SKM-1 treated with dmso at 0.1 percent for 144 hours (cell line): Measurements from ENCODE around the gene HTT-AS.

Experiments used
- DNase-seq: peaks from one replicate; lab custom pipeline; 2025; ENCODE audit not compliant: unreplicated experiment; lab: John Stamatoyannopoulos, UW

Gene HTT-AS

GRCh38 chr4:3091464-3091863 is 17.1 kb upstream of the HTT-AS start:
- no peak for DNase-seq

DNA sequence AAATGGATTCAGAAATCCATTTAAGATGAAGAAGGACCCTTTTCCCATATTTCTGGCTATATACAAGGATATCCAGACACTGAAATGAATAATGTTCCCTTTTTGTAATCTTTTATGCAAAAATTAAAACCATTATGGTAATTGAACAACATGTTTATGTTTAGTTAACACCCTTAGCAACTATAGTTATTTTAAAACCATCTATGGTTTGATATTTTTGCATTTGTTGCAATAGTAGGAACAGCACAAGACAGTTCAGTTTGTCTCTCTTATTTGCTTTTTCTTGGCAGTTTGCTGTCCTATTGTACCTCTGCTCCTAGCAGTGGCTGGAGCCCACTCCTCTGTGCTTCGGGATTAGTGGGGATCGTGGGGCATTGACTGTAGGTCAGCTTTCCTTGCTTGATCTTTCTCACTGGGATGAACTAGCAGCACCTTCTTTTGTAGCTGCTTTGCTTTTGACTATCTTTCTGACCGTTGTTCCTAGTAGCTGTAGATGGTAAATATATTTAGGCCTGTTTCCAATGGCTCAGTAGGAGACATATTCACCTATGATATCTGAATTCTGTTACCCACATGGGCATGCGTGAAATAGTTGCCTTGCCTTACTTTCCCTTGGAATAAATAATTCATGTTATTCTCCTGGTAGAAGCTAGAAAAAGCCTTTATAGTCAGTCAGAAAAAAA is 12.9 kb upstream of the HTT-AS start:
- DNase-seq, result no peak

GRCh38 chr4:3085948-3086670 is 11.8 kb upstream of the HTT-AS start:
- no peak for DNase-seq

GRCh38 chr4:3083732-3084131 is 9.4 kb upstream of the HTT-AS start:
- DNase-seq, result no peak

DNA sequence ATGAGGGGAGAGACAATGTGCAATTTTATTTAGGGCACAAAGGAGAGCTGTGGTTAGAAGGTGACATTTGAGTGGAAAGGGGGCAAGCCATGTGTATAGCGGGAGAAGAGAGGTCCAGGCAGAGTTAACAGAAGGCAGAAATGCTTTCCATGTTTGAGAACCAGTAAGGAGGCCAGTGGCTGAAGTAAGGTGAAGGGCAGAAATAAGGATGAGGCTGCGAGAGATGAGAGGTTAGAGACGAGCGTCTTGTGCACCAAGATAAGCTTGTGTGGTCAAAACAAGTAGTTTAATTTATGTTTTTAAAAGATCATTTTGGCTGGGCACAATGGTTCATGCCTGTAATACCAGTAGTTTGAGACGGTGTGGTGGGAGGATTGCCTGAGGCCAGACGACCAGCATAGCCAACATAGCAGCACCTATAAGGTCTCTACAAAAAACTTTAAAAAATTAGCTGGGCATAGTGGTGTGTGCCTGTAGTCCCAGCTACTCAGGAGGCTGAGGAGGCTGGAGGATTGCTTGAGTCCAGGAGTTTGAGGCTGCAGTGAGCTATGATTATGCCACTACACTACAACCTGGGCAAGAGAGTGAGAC is 8.7 kb upstream of the HTT-AS start:
- DNase-seq, result no peak

GRCh38 chr4:3079694-3080123 is 5.4 kb upstream of the HTT-AS start:
- no peak for DNase-seq

DNA sequence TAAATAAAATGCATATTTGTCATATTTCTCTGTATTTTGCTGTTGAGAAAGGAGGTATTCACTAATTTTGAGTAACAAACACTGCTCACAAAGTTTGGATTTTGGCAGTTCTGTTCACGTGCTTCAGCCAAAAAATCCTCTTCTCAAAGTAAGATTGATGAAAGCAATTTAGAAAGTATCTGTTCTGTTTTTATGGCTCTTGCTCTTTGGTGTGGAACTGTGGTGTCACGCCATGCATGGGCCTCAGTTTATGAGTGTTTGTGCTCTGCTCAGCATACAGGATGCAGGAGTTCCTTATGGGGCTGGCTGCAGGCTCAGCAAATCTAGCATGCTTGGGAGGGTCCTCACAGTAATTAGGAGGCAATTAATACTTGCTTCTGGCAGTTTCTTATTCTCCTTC is 3.5 kb upstream of the HTT-AS start:
- no peak for DNase-seq

DNA sequence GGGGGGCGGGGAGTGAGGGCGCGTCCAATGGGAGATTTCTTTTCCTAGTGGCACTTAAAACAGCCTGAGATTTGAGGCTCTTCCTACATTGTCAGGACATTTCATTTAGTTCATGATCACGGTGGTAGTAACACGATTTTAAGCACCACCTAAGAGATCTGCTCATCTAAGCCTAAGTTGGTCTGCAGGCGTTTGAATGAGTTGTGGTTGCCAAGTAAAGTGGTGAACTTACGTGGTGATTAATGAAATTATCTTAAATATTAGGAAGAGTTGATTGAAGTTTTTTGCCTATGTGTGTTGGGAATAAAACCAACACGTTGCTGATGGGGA is 1.3 kb upstream of the HTT-AS start:
- no peak for DNase-seq

GRCh38 chr4:3074846-3075651 is 711 bp upstream of the HTT-AS start:
- peak; percentile 56 for DNase-seq

DNA sequence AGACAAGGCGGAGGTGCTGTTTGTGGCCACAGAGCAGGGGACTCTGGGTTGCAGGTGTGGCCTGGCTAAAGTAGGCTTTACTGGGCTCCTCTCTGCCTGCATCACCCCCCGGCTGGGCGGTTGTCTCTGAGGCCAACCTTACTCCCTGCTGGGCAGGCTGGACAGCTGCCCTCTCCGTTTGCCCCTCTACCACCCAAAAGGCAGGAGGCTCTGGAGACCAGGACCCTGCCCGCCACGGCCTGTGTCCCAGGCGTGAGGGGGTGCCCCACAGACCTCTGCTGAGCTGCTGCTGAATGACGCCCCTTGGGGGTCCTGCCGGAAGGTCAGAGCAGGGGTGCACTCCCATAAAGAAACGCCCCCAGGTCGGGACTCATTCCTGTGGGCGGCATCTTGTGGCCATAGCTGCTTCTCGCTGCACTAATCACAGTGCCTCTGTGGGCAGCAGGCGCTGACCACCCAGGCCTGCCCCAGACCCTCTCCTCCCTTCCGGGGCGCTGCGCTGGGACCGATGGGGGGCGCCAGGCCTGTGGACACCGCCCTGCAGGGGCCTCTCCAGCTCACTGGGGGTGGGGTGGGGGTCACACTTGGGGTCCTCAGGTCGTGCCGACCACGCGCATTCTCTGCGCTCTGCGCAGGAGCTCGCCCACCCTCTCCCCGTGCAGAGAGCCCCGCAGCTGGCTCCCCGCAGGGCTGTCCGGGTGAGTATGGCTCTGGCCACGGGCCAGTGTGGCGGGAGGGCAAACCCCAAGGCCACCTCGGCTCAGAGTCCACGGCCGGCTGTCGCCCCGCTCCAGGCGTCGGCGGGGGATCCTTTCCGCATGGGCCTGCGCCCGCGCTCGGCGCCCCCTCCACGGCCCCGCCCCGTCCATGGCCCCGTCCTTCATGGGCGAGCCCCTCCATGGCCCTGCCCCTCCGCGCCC is 920 bp downstream of the HTT-AS start:
- no peak for DNase-seq

DNA sequence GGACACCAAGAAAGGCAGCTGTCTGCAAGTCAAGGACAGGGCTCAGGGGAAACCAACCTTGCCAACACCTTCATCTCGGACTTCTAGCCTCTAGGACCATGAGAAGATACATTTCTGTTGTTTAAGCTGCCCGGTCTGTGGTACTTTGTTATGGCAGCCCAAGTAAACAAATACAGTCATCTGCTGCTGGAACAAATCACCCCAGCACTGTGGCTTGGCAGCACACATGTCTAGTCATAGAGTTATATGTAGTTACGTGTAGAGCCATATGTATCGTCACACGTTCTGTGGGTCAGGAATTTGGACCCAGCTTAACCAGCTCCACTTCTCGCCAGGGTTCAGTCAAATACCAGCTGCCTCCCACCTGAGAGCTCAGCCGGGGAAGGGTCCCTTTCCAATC is 2.5 kb downstream of the HTT-AS start:
- DNase-seq, result no peak

GRCh38 chr4:3070709-3071500 is 3.4 kb downstream of the HTT-AS start:
- DNase-seq, result no peak

DNA sequence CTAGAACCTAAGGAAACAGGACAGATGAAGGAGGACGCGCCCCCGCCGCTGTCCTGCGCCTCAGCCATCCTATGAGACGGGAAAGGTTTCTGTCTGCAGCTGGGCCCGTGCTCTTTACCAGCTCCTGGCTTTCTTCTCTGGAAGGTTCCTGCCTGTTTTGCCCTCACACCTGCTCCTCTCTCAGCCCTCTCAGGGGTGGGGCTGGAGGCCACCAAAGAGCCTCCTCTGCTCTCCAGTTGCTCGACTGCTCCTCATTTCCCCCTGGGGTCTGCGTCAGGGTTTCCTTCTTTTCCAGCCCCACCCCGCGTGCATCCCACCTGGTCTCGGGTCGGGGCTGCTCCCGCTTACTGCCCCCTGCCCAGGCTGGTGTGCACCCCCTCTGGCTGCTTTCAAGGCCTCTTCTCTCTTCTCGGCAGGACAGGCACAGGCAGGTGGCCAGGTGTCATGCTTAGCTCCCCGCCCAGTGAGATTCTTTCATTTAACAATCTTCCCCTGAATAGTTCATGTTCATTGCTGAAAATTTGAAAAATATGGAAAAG is 4.6 kb downstream of the HTT-AS start:
- no peak for DNase-seq

GRCh38 chr4:3067473-3068001 is 6.8 kb downstream of the HTT-AS start:
- DNase-seq, result no peak

- no peak for DNase-seq
Observed at GRCh38 chr4:3066836-3067400, 7.4 kb downstream of the HTT-AS start.

DNA sequence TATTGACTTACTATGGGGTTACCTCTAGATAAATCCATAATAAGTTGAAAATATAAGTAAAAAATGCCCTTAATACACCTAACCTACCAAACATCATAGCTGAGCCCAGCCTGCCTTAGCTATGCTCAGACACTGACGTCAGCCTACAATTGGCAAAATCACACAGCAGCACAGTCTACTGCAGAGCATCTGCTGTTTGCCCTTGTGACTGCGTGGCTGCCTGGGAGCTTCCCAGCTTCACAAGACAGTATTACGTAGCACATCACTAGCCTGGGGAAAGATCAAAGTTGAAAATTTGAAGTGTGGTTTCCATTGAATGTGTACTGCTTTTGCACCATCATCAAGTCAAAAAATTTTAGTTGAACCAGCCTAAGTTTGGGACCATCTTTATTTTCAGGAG is 8.8 kb downstream of the HTT-AS start:
- no peak for DNase-seq

DNA sequence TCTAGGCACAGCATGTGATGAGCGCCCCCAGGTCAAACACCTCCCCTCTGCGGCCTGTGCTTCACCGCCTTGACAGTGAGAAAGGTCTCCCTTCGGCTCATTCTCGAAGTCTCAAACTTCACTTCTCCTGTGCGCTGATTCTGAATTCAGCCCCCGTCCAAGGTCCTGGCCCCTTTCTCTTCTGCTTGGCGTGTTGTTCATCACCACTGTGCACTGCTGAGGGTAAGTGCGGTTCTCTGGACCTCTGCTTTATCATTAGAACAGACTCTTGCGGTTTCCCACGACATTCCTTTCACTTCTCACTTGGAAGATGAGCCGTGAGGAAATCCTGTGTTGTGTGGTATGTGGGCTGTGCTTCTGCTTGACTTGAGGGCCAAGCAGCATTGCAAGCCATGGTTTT is 11.9 kb downstream of the HTT-AS start:
- peak; percentile 74 for DNase-seq

DNA sequence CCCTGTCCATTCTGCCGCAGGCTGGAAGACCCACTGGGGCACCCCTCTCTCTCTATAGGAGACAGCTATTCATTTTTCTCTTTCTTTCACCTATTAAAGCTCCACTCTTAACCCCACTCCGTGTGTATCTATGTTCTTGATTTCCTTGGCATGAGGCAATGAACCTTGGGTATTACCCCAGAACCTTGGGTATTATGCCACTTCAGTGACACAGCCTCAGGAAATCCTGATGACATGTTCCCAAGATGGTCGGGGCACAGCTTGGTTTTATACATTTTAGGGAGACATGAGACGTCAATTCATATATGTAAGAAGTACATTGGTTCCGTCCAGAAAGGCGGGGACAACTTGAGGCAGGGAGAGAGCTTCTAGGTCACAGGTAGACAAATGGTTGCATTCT is 13.4 kb downstream of the HTT-AS start:
- no peak for DNase-seq

- no peak for DNase-seq
Observed at GRCh38 chr4:3059943-3060342, 14.4 kb downstream of the HTT-AS start.
